ENCODE measurements around the gene ABRACL. TPM values are rescaled to one million over a fixed set of nuclear protein-coding genes. Genes with fewer than 3 reads are reported as not detected.

Gene ABRACL
- total RNA-seq, 2 experiments from 2014 or later: 124 to 134 TPM

- Mint-ChIP-seq H3K27ac (no peak overlapping the region), H3K9me3 (ENCODE audit: insufficient read depth) (no peaks in the 10 kb centered on the region), H3K27me3 (ENCODE audit: low read depth) (no peaks in the 10 kb centered on the region), H3K4me3 (no peak overlapping the region), H3K36me3 (ENCODE audit: low read depth) (no peaks in the 10 kb centered on the region), H3K4me1 (ENCODE audit: low read depth) (no peaks in the 10 kb centered on the region)
- ATAC-seq: no peak
- ChIA-PET POLR2A (no interaction called here), CTCF (interaction anchor here (1.4 kb wide), 1 partner anchor 13 kb away, joined by 3 read pairs; no protein-coding TSS in a partner anchor)
- DNase-seq: no peak
Observed at GRCh38 chr6:139058029-139058428, 29.5 kb downstream of the ABRACL start.

DNA sequence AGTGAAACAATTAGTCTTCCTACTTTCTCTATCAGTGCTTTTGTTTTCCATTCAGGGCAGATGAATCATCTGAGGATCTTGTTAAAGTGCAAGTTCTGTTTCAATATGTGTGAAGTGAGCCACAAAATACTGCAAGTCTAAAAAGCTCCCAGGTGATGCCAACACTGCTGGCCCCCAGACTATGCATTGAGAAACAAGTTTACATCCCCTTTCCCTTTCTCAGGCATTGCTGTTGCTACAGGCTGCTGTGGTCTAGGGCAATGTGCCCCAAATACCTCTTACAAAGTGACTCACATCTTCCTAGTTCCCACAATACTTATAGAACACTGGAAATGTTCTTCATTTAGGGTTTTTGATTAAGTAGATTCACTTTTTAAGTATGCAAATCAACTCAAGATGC lies 31.8 kb downstream of the ABRACL start:
- Mint-ChIP-seq H3K4me1 (ENCODE audit: low read depth) (no peaks in the 10 kb centered on the region), H3K27me3 (ENCODE audit: low read depth) (no peaks in the 10 kb centered on the region), H3K27ac (no peak overlapping the region), H3K9me3 (ENCODE audit: insufficient read depth) (no peaks in the 10 kb centered on the region), H3K4me3 (no peak overlapping the region), H3K36me3 (ENCODE audit: low read depth) (no peaks in the 10 kb centered on the region)
- POLR2A ChIA-PET: no interaction called here
- CTCF ChIA-PET: no interaction called here
- DNase-seq (no peak), ATAC-seq (no peak)

GRCh38 chr6:139062932-139063646 lies 34.5 kb downstream of the ABRACL start:
- POLR2A ChIA-PET: interaction anchor here (0.5 kb wide), 1 partner anchor 700 kb away, joined by 3 read pairs; no protein-coding TSS in a partner anchor
- H3K4me3 Mint-ChIP-seq: no peak overlapping the region
- H3K9me3 Mint-ChIP-seq (ENCODE audit: insufficient read depth): no peaks in the 10 kb centered on the region
- no peaks in the 10 kb centered on the region for H3K27me3 Mint-ChIP-seq (ENCODE audit: low read depth)
- ATAC-seq (no peak), DNase-seq (no peak)
- no peak overlapping the region for H3K27ac Mint-ChIP-seq
- H3K36me3 Mint-ChIP-seq (ENCODE audit: low read depth): no peaks in the 10 kb centered on the region
- H3K4me1 Mint-ChIP-seq (ENCODE audit: low read depth): no peaks in the 10 kb centered on the region
- CTCF ChIA-PET: interaction anchor here (0.6 to 0.9 kb wide), 2 partner anchors 18 to 50 kb away, joined by 3 read pairs; no protein-coding TSS in a partner anchor

DNA sequence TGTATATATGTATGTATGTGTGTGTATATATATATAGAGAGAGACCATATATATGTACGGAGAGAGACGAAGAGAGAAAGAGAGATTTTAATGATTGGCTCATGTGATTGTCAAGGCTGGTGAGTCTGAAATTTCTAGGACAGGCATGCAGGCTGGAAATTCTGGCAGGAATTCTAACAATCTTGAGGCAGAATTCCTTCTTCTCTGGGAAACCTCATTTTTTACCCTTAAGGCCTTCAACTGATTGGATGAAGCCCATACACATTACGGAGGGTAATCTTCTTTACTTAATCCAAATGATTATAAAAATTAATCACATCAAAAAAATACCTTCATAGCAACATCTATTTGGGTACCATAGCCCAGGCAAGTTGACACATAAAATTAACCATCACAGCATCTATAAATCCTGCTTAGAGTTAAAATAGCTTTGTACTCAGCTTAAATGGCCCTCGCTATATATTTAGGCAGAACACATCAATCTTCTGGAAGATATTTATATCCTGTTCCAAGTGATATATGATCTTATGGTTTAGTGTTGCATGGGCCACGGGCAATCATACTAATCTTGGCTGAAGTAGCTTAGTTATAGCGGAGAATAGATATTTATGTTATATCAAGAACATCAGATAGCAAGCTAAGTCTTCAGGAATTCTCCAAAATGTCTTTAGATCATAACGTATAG lies 36.6 kb downstream of the ABRACL start:
- Mint-ChIP-seq H3K4me1 (ENCODE audit: low read depth) (no peaks in the 10 kb centered on the region), H3K36me3 (ENCODE audit: low read depth) (no peaks in the 10 kb centered on the region), H3K4me3 (no peak overlapping the region), H3K27me3 (ENCODE audit: low read depth) (no peaks in the 10 kb centered on the region), H3K27ac (no peak overlapping the region), H3K9me3 (ENCODE audit: insufficient read depth) (no peaks in the 10 kb centered on the region)
- CTCF ChIA-PET: no interaction called here
- DNase-seq (no peak), ATAC-seq (no peak)
- POLR2A ChIA-PET: no interaction called here

DNA sequence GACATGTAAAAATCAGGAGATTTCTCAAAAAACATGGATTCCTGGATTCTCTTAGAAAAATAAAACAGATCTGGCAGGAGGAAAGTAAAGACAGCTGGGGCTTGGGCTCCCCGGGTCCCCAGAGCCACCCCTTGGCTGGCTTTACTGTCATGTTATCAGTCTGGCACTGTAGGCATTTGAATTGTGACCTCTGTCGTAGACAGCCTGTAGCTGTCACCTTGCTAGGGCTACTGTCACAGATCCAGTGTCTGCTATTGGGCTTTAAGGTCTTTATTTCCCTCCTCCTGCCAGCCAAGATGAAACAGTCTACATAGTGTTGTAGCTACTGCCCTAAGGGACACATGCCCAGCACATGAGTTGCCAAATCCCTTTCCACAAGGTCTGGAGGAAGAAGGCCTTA lies 37.5 kb downstream of the ABRACL start:
- DNase-seq (no peak), ATAC-seq (no peak)
- ChIA-PET CTCF (no interaction called here), POLR2A (no interaction called here)
- Mint-ChIP-seq H3K27ac (no peak overlapping the region), H3K9me3 (ENCODE audit: insufficient read depth) (no peaks in the 10 kb centered on the region), H3K4me3 (no peak overlapping the region), H3K27me3 (ENCODE audit: low read depth) (no peaks in the 10 kb centered on the region), H3K36me3 (ENCODE audit: low read depth) (no peaks in the 10 kb centered on the region), H3K4me1 (ENCODE audit: low read depth) (no peaks in the 10 kb centered on the region)

DNA sequence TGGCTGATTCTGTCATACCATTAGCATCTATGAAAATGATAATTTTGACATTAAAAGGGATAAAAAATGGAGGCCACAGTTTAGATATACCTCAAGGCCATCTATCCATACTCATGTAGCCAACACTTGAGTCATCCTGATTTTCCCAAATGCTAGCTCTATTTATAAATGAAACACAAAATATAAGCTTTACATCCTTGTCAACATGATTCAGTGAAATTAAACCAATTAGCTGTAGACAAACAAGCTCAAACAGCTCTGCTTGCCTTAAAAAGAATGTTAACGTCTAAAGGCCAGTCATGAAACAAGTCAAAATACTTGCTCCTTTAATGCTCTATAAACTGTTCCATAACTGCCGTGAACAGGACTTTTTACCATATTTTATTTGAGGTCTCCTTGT lies 40.3 kb downstream of the ABRACL start:
- Mint-ChIP-seq H3K9me3 (ENCODE audit: insufficient read depth) (no peaks in the 10 kb centered on the region), H3K27ac (no peak overlapping the region), H3K36me3 (ENCODE audit: low read depth) (no peaks in the 10 kb centered on the region), H3K27me3 (ENCODE audit: low read depth) (no peaks in the 10 kb centered on the region), H3K4me3 (no peak overlapping the region), H3K4me1 (ENCODE audit: low read depth) (no peaks in the 10 kb centered on the region)
- DNase-seq: no peak
- no peak for ATAC-seq
- ChIA-PET POLR2A (no interaction called here), CTCF (no interaction called here)

DNA sequence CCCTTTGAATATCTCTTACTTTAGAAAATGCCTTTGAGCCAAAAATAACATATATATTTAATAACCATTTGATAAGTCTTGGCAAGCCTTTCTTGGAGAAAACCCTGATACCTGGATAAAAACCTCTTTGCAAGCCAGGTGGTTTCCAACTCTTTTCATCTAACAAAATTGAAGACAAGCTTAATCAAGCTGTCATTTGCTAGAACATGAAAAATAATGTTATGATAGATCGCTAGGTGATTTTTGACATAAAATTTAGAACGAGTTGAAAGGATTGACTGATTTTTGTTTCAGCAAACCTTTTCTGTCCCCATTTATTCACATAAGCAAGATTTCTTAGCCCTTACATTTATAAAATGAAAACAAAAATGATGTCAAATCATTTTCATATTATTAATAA lies 44.6 kb downstream of the ABRACL start:
- H3K4me1 Mint-ChIP-seq (ENCODE audit: low read depth): no peaks in the 10 kb centered on the region
- no peak overlapping the region for H3K4me3 Mint-ChIP-seq
- H3K27me3 Mint-ChIP-seq (ENCODE audit: low read depth): no peaks in the 10 kb centered on the region
- ChIA-PET POLR2A (no interaction called here), CTCF (no interaction called here)
- no peaks in the 10 kb centered on the region for H3K36me3 Mint-ChIP-seq (ENCODE audit: low read depth)
- H3K9me3 Mint-ChIP-seq (ENCODE audit: insufficient read depth): no peaks in the 10 kb centered on the region
- DNase-seq (no peak), ATAC-seq (no peak)
- H3K27ac Mint-ChIP-seq: no peak overlapping the region

GRCh38 chr6:139079018-139079417 lies 50.5 kb downstream of the ABRACL start:
- POLR2A ChIA-PET: no interaction called here
- peaks cover 1% of the 10 kb centered on the region for H3K27me3 Mint-ChIP-seq (ENCODE audit: low read depth)
- H3K36me3 Mint-ChIP-seq (ENCODE audit: low read depth): no peaks in the 10 kb centered on the region
- no peaks in the 10 kb centered on the region for H3K4me1 Mint-ChIP-seq (ENCODE audit: low read depth)
- DNase-seq (no peak), ATAC-seq (no peak)
- no peak overlapping the region for H3K27ac Mint-ChIP-seq
- no peaks in the 10 kb centered on the region for H3K9me3 Mint-ChIP-seq (ENCODE audit: insufficient read depth)
- CTCF ChIA-PET: no interaction called here
- no peak overlapping the region for H3K4me3 Mint-ChIP-seq

DNA sequence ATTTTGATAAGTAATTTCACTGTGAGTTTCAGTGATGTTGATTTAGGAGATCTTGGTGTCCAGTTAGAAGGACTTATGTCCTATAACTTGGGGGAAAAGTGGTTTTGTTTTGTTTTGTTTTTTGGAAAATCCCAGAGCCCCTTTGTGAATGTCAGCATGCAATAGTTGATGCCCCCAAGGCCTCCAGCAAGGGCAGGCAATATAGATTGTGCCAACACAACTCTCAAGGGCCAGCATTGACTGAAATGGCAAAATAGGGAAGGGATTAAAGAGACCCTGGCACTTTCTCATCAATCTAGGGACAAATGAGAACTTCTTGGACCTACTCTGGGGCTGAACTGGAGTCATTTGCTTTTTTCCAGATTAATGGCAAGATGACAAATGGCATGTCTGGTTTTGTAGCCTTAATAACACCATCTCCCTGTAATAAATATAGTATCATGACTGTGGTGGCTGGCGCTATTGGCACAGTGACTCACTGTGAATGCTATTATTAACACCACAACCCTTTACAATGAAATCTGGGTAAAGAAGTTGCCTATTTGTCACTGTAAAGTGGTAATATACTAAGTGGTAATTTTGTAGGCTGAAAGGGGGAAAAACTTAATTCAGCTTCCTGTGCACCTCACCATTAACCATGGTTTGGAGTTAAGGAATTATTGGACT lies 51.8 kb downstream of the ABRACL start:
- Mint-ChIP-seq H3K27me3 (ENCODE audit: low read depth) (peaks cover 1% of the 10 kb centered on the region), H3K9me3 (ENCODE audit: insufficient read depth) (no peaks in the 10 kb centered on the region), H3K4me1 (ENCODE audit: low read depth) (no peaks in the 10 kb centered on the region), H3K36me3 (ENCODE audit: low read depth) (no peaks in the 10 kb centered on the region), H3K4me3 (no peak overlapping the region), H3K27ac (no peak overlapping the region)
- ATAC-seq (no peak), DNase-seq (no peak)
- POLR2A ChIA-PET: no interaction called here
- CTCF ChIA-PET: no interaction called here

DNA sequence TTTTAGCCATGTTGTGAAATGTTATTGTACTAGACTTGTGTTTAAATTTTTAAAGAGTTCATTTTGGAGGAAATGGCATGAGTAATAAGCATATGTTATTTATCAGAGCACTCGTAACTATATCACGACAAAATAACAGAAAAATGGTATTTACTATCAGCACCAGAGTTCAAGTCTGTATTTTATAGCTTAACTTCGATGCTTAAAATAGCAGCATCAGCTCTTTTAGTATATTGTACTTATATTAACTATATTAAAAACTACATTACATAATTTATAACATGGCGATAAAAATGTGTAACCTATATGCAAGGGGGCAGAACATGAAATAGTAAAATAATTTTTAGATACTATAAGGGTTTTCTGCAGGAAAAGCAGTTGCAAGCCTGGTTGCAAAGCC lies 52.9 kb downstream of the ABRACL start:
- H3K4me3 Mint-ChIP-seq: no peak overlapping the region
- ChIA-PET CTCF (interaction anchor here (0.7 kb wide), 1 partner anchor 19 kb away, joined by 3 read pairs; no protein-coding TSS in a partner anchor), POLR2A (no interaction called here)
- ATAC-seq (no peak), DNase-seq (no peak)
- H3K36me3 Mint-ChIP-seq (ENCODE audit: low read depth): no peaks in the 10 kb centered on the region
- H3K9me3 Mint-ChIP-seq (ENCODE audit: insufficient read depth): no peaks in the 10 kb centered on the region
- H3K27me3 Mint-ChIP-seq (ENCODE audit: low read depth): peaks cover 1% of the 10 kb centered on the region
- H3K27ac Mint-ChIP-seq: no peak overlapping the region
- no peaks in the 10 kb centered on the region for H3K4me1 Mint-ChIP-seq (ENCODE audit: low read depth)

DNA sequence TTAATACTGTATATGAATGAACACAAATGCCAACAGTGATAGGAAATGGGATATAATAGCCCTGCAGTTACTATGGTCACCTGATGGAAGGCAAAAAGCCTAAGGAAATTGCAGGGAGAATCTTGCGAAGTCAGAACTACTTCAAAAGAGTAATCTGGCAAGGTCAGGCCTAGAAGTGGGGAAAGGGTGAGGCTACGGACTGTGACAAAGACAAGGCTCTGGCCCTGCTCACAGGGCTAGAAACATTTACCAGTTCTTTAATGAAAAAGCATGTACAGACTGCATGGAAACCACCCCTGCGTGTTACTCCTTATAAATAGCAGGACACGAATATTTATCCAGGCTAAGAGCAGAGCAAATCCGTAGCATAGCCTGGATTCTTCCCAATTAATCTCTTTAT lies 53.8 kb downstream of the ABRACL start:
- POLR2A ChIA-PET: no interaction called here
- H3K36me3 Mint-ChIP-seq (ENCODE audit: low read depth): no peaks in the 10 kb centered on the region

DNA sequence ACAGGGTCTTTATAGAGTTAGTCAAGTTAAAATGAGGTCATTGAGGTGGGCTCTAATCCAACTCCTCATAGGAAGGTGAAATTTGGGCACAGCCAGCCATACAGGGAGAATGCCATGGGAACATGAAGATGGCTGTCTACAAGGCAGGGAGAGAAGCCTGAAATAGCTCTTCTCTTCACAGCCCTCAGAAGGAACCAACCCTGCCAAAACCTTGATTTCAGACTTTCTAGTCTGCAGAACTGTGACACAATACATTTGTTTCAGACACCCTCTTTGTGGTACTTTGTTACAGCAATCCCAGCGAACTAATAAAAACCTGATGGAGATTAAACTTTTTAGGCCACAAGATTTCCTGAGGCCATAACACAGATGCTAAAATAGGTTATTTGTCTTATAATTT lies 63.3 kb downstream of the ABRACL start:
- no peak for DNase-seq
- H3K9me3 Mint-ChIP-seq (ENCODE audit: insufficient read depth): no peaks in the 10 kb centered on the region
- no peak overlapping the region for H3K27ac Mint-ChIP-seq
- H3K36me3 Mint-ChIP-seq (ENCODE audit: low read depth): no peaks in the 10 kb centered on the region
- no peaks in the 10 kb centered on the region for H3K27me3 Mint-ChIP-seq (ENCODE audit: low read depth)
- ChIA-PET CTCF (no interaction called here), POLR2A (no interaction called here)
- no peak overlapping the region for H3K4me3 Mint-ChIP-seq
- ATAC-seq: no peak
- peaks cover 3% of the 10 kb centered on the region for H3K4me1 Mint-ChIP-seq (ENCODE audit: low read depth)

More for the DNA sequence above, 53.8 kb downstream of the ABRACL start:
- Mint-ChIP-seq H3K9me3 (ENCODE audit: insufficient read depth) (no peaks in the 10 kb centered on the region), H3K4me3 (no peak overlapping the region), H3K27me3 (ENCODE audit: low read depth) (peaks cover 1% of the 10 kb centered on the region), H3K27ac (no peak overlapping the region), H3K4me1 (ENCODE audit: low read depth) (no peaks in the 10 kb centered on the region)
- CTCF ChIA-PET: no interaction called here
- DNase-seq: no peak
- ATAC-seq: no peak

Measured in activated CD8-positive, alpha-beta T cell treated with anti-CD3 and anti-CD28 coated beads, Interleukin-2, amount 10 ng/mL, durations not matched to agents 7 days and 5 days (primary cell).